Parathyroid adenoma (tissue), 2 donors: ENCODE results near the gene SLF2.
A peak's percentile ranks its signal among the peaks of the same experiment; 100 is the strongest.

Experiments used
- H2AFZ ChIP-seq: fragments of 300-600 bp; sonication (generic); one replicate; pipeline ENCODE4 v1.7.0; 2017; ENCODE audit warnings: antibody characterized with exemption, mild to moderate bottlenecking
- H3K27ac ChIP-seq: fragments of 300-600 bp; sonication (generic); one replicate; pipeline ENCODE4 v1.7.0; 2017
- H3K27me3 ChIP-seq: fragments of 300-600 bp; sonication (generic); one replicate; pipeline ENCODE4 v1.7.0; 2017; ENCODE audit warnings: low read length; ENCODE audit not compliant: control insufficient read depth, insufficient read depth
- H3K36me3 ChIP-seq: fragments of 300-600 bp; sonication (generic); one replicate; pipeline ENCODE4 v1.7.0; 2017; ENCODE audit warnings: low read length; ENCODE audit not compliant: control insufficient read depth, insufficient read depth
- H3K4me1 ChIP-seq: fragments of 300-600 bp; sonication (generic); one replicate; pipeline ENCODE4 v1.7.0; 2017; ENCODE audit warnings: control low read depth
- H3K4me2 ChIP-seq: fragments of 300-600 bp; sonication (generic); one replicate; pipeline ENCODE4 v1.7.0; 2017; ENCODE audit warnings: low read length
- H3K4me3 ChIP-seq: fragments of 300-600 bp; sonication (generic); one replicate; pipeline ENCODE4 v1.7.0; 2017; ENCODE audit warnings: low read depth, low read length
- H3K79me2 ChIP-seq: fragments of 300-600 bp; sonication (generic); one replicate; pipeline ENCODE4 v1.7.0; 2017; ENCODE audit warnings: control low read depth
- H3K9ac ChIP-seq: fragments of 300-600 bp; sonication (generic); one replicate; pipeline ENCODE4 v1.7.0; 2017; ENCODE audit warnings: mild to moderate bottlenecking
- H3K9me3 ChIP-seq: fragments of 300-600 bp; sonication (generic); one replicate; pipeline ENCODE4 v1.7.0; 2017; ENCODE audit warnings: low read length; ENCODE audit not compliant: control insufficient read depth
- CTCF ChIP-seq: fragments of 300-600 bp; sonication (generic); IDR thresholded peaks from one replicate; pipeline ENCODE4 v1.7.0; 2017; ENCODE audit warnings: antibody characterized with exemption, mild to moderate bottlenecking
- donor health status: primary hyperparathyroidism.

SLF2 gene

DNA sequence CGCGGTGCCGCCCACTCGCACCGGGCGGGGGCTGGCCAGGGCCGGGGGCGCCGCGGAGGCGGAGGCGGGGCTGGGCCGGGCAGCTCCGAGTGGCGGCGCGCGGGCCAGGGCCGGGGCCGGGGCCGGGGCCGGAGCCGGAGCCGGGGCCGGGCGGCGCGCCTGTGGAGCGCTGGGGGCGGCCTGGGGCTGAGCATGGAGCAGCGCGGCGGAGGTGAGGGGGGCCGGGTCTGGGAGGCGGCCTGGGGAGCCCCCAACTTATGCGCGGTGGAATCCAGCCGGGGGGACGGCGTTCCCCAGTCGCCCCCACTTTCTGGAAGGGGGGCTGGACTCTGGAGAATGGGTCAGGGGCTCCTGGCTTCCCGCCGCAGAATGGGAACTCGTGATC, 87.0 kb downstream of the SLF2 start, which contains the start of gene LZTS2:
Gene LZTS2 (plus strand): TSS at position 67 of the 385 bp plus-strand sequence. CDS start 2,731 bp downstream, outside the sequence.
- H3K4me1 ChIP-seq, result peaks cover 22% of the 10 kb centered on the region
- no peaks in the 10 kb centered on the region for H3K9me3 ChIP-seq
- H3K4me3 ChIP-seq, result peak within 1 kb of the TSS; percentile 95
- no peaks in the 10 kb centered on the region for H3K36me3 ChIP-seq
- TF ChIP-seq CTCF, result no peak
- H3K4me2 ChIP-seq, result peak within 1 kb of the TSS; percentile 98
- H3K27me3 ChIP-seq, result no peaks in the 10 kb centered on the region
- peak within 1 kb of the TSS; percentile 94 for H3K27ac ChIP-seq
- H3K9ac ChIP-seq, result peak within 1 kb of the TSS; percentile 94
- peaks cover 3% of the 10 kb centered on the region for H3K79me2 ChIP-seq
- peak within 1 kb of the TSS; percentile 93 for H2AFZ ChIP-seq

DNA sequence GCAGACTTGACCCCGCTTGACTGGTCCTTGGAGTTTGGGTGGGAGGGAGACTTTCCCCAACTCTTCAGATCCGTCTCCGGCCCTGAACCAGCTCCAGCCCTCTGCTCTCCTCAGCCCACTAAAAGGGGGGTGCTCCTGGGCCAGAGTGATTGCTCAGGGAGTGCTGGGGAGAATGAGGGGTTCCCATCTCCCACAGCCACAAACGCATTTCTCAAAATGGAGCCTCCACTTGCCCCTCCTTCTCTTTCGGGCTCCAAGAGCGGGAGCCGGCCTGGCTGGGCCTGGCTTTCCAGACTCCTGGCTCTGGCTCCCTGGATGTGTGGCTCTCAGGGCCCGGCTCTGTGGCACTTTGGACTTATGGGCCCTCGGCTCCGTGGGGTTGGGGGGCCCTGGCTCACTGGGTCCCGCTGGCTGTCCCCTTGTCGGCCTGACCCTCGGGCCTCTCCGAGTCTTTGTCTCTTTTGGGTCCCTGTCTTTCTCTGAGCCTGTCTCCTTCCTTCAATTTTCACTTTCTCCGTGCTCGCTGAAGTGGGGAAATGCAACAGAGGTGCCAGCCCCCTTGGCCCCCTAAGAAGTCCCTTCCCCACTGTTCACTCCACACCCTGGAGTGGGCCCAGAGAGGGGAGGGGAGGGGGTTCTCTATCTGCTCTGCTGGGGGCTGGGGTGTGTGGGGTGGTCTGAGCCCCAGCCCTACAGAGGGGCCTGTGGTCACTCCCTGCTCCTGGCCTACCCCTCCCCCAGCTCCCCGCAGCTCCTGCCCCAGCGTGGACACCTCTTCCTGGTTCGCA, 87.6 kb downstream of the SLF2 start:
- peak overlapping the region; percentile 83 for H3K27ac ChIP-seq
- H3K9ac ChIP-seq, result peak overlapping the region; percentile 94
- H2AFZ ChIP-seq, result peak overlapping the region; percentile 82
- H3K4me1 ChIP-seq, result peaks cover 22% of the 10 kb centered on the region
- peak overlapping the region; percentile 98 for H3K4me2 ChIP-seq
- no peaks in the 10 kb centered on the region for H3K27me3 ChIP-seq
- peak overlapping the region; percentile 92 for H3K4me3 ChIP-seq
- no peaks in the 10 kb centered on the region for H3K9me3 ChIP-seq
- H3K36me3 ChIP-seq, result no peaks in the 10 kb centered on the region
- peaks cover 3% of the 10 kb centered on the region for H3K79me2 ChIP-seq
- no peak for TF ChIP-seq CTCF

GRCh38 chr10:101000915-101001658, 88.3 kb downstream of the SLF2 start:
- Histone ChIP-seq H3K36me3 (no peaks in the 10 kb centered on the region), H3K9me3 (no peaks in the 10 kb centered on the region), H3K4me3 (peak overlapping the region; percentile 92), H3K27ac (peak overlapping the region; percentile 83), H3K9ac (peak overlapping the region; percentile 94), H3K4me1 (peaks cover 22% of the 10 kb centered on the region), H3K4me2 (peak overlapping the region; percentile 98), H3K27me3 (no peaks in the 10 kb centered on the region), H2AFZ (peak overlapping the region; percentile 82), H3K79me2 (peaks cover 3% of the 10 kb centered on the region)
- no peak for TF ChIP-seq CTCF

GRCh38 chr10:101001659-101002035, 88.9 kb downstream of the SLF2 start:
- Histone ChIP-seq H2AFZ (no peak overlapping the region), H3K4me1 (peaks cover 19% of the 10 kb centered on the region), H3K79me2 (peaks cover 3% of the 10 kb centered on the region), H3K27me3 (no peaks in the 10 kb centered on the region), H3K36me3 (no peaks in the 10 kb centered on the region), H3K4me3 (peak overlapping the region; percentile 92), H3K4me2 (peak overlapping the region; percentile 98), H3K9me3 (no peaks in the 10 kb centered on the region), H3K9ac (no peak overlapping the region), H3K27ac (peak overlapping the region; percentile 83)
- TF ChIP-seq CTCF, result no peak
